Measurements from ENCODE around the gene CLDND2.

DNA sequence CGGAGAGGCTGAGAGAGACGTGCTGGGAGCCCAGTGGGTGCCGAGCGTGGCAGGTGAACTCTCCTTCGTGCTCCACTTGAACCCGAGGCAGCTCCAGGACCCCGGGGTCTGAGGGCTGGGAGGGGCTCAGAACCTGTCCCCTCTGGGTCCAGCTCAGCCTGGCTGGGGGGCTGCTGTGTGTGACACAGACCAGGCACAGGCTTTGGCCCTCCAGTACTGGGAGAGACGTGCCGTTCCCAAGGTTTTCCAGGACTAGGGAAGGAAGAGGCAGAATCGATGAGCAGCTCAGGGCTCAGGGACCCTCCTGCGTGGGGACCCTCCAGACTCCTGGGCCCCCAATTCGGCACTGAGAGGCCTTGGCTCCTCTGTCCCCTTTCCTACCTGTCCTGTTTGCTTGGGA is 46.4 kb upstream of the CLDND2 start:
- TF ChIP-seq FOXM1 (IDR thresholded peaks at IDR 0.05; ENCODE audit: borderline replicate concordance) (no peak), SUZ12 (IDR thresholded peaks at IDR 0.05) (no peak), HDGF (IDR thresholded peaks at IDR 0.05; ENCODE audit: borderline replicate concordance) (no peak), L3MBTL2 (conservative IDR thresholded peaks at IDR 0.05) (no peak), SP1 (IDR thresholded peaks at IDR 0.05) (no peak), FOXK2 (IDR thresholded peaks at IDR 0.05) (no peak), ARNT (IDR thresholded peaks at IDR 0.05) (no peak)
